HepG2 (cell line): ENCODE data around the gene UBE2C. TPM values are rescaled to one million over a fixed set of nuclear protein-coding genes. Genes with fewer than 3 reads are reported as not detected.

Experiments
- ARNTL ChIP-seq: sonication (generic); formaldehyde crosslinking; IDR thresholded peaks from 2 replicates; pipeline ENCODE4 v1.4.0; 2020; ENCODE audit warnings: mild to moderate bottlenecking, missing genetic modification reagents
- ELF3 ChIP-seq: IDR thresholded peaks from 2 replicates; pipeline ENCODE4 v1.6.1; 2016; ENCODE audit warnings: missing genetic modification reagents, missing compliant biosample characterization
- HINFP ChIP-seq: sonication (generic); formaldehyde crosslinking; IDR thresholded peaks from 2 replicates; pipeline ENCODE4 v1.4.0; 2020; ENCODE audit warnings: low read depth, mild to moderate bottlenecking, missing genetic modification reagents
- HOMEZ ChIP-seq: IDR thresholded peaks from 2 replicates; pipeline ENCODE4 v1.6.1; 2016; ENCODE audit warnings: low read depth
- NCOR1 ChIP-seq: fragments of 200-600 bp; sonication (generic); IDR thresholded peaks from 2 replicates; pipeline ENCODE4 v1.7.0; 2017; ENCODE audit warnings: antibody characterized with exemption, low read length, borderline replicate concordance
- PHF21A ChIP-seq: sonication (generic); formaldehyde crosslinking; IDR thresholded peaks from 2 replicates; pipeline ENCODE4 v1.5.0; 2020; ENCODE audit warnings: mild to moderate bottlenecking, missing genetic modification reagents
- TSC22D2 ChIP-seq: sonication (generic); formaldehyde crosslinking; IDR thresholded peaks from 2 replicates; pipeline ENCODE4 v1.5.1; 2020; ENCODE audit warnings: missing genetic modification reagents, mild to moderate bottlenecking, borderline replicate concordance
- ZBTB14 ChIP-seq: sonication (generic); formaldehyde crosslinking; IDR thresholded peaks from 2 replicates; pipeline ENCODE4 v1.4.0; 2020; ENCODE audit warnings: missing genetic modification reagents
- ZBTB34 ChIP-seq: sonication (generic); formaldehyde crosslinking; IDR thresholded peaks from 2 replicates; pipeline ENCODE4 v1.8.0; 2022; ENCODE audit warnings: mild to moderate bottlenecking, missing genetic modification reagents
- ZFP37 ChIP-seq: sonication (generic); formaldehyde crosslinking; IDR thresholded peaks from 2 replicates; pipeline ENCODE4 v1.4.0; 2020; ENCODE audit warnings: missing genetic modification reagents, borderline replicate concordance
- ZMYM4 ChIP-seq: sonication (generic); formaldehyde crosslinking; IDR thresholded peaks from 2 replicates; pipeline ENCODE4 v1.8.1; 2023; ENCODE audit warnings: mild to moderate bottlenecking, missing genetic modification reagents
- ZNF207 ChIP-seq: fragments of 450-650 bp; IDR thresholded peaks from 2 replicates; pipeline ENCODE4 v1.6.1; 2016; ENCODE audit warnings: antibody characterized with exemption, borderline replicate concordance
- ZNF280D ChIP-seq: sonication (generic); formaldehyde crosslinking; IDR thresholded peaks from 2 replicates; pipeline ENCODE4 v1.5.1; 2020; ENCODE audit warnings: mild to moderate bottlenecking, missing genetic modification reagents
- ZNF326 ChIP-seq: sonication (generic); formaldehyde crosslinking; IDR thresholded peaks from 2 replicates; pipeline ENCODE4 v1.4.0; 2020; ENCODE audit warnings: missing genetic modification reagents, borderline replicate concordance
- ZNF460 ChIP-seq: sonication (generic); formaldehyde crosslinking; IDR thresholded peaks from 2 replicates; pipeline ENCODE4 v1.5.1; 2020; ENCODE audit warnings: missing genetic modification reagents, mild to moderate bottlenecking, borderline replicate concordance
- ZNF710 ChIP-seq: sonication (generic); formaldehyde crosslinking; IDR thresholded peaks from 2 replicates; pipeline ENCODE4 v1.5.0; 2020; ENCODE audit warnings: mild to moderate bottlenecking, missing genetic modification reagents, borderline replicate concordance
- polyA plus RNA-seq, 8 experiments: library from polyadenylated mRNA; depleted of rRNA in 3 of 8; stranded (reverse) in 7 of 8; unstranded in 1 of 8; fragments of >200 nt; fragmentation: Illumina TruSeq in 4 of 8; extraction: Trizol in 4 of 8; gene quantifications; 2 replicates each; pipeline versions ENCODE4 v1.2.1 to v1.2.3, GENCODE V29; 2011 to 2016; ENCODE audit warnings: low read depth in 4 of 8, missing spikeins in 1 of 8, mixed read lengths in 1 of 8; ENCODE audit not compliant: insufficient read depth in 1 of 8
- total RNA-seq, 5 experiments: library from RNA; depleted of rRNA; stranded (reverse); fragments of >200 nt; fragmentation: Illumina TruSeq; extraction: Trizol; gene quantifications; 2 replicates each; pipeline ENCODE4 v1.2.3, GENCODE V29; 2016; ENCODE audit warnings: low read depth in 1 of 5

Gene UBE2C
- total and polyA plus RNA-seq, 2 of the 13 experiments (the other 11 are each of a cell fraction or from before 2014, with no cell fraction given): 100 to 123 TPM

GRCh38 chr20:45833030-45833882 lies 20.8 kb downstream of the UBE2C start, which contains the start of gene SNX21 (continued):
- TF ChIP-seq ZNF710: peak; percentile 84; the same call in 1 of the 2 replicates
- peak; percentile 90 for TF ChIP-seq PHF21A (CRISPR knock-in tag)
- TF ChIP-seq ZNF207: no peak
- TF ChIP-seq TSC22D2: no peak; the same call in 1 of the 2 replicates
- peak; percentile 7; the same call in 1 of the 2 replicates for TF ChIP-seq HOMEZ (CRISPR knock-in tag)
- TF ChIP-seq ELF3 (CRISPR knock-in tag): no peak; the same call in 1 of the 2 replicates
- no peak for TF ChIP-seq ZFP37 (CRISPR knock-in tag)
- 0 out of 2 replicates have a peak, but pooled peaks have one; percentile 28 for TF ChIP-seq ZBTB34
- peak; percentile 45; the same call in 1 of the 2 replicates for TF ChIP-seq ARNTL (CRISPR knock-in tag)
- peak; percentile 46; the same call in 1 of the 2 replicates for TF ChIP-seq NCOR1
- TF ChIP-seq ZNF326: no peak
- no peak for TF ChIP-seq HINFP (CRISPR knock-in tag)
- 0 out of 2 replicates have a peak, but pooled peaks have one; percentile 22 for TF ChIP-seq ZBTB14 (CRISPR knock-in tag)
- TF ChIP-seq ZNF460 (CRISPR knock-in tag): peak; percentile 60; the same call in 1 of the 2 replicates
- peak; percentile 81 for TF ChIP-seq ZMYM4 (CRISPR knock-in tag)
- TF ChIP-seq ZNF280D (CRISPR knock-in tag): no peak
